ENCODE measurements around the gene SYNGR4.
A peak's percentile ranks its signal among the peaks of the same experiment; 100 is the strongest.

- TF ChIP-seq CTCF (IDR thresholded peaks at IDR 0.05): peak; percentile 48 to 83 (median 73)
- TF ChIP-seq POLR2A (IDR thresholded peaks at IDR 0.05): no peak
Observed at GRCh38 chr19:48351341-48351752, 12.8 kb upstream of the SYNGR4 start.
